ENCODE measurements around the gene FYN. TPM values are rescaled to one million over a fixed set of nuclear protein-coding genes. Genes with fewer than 3 reads are reported as not detected.

The FYN gene
- total and polyA plus RNA-seq, 2 of the 8 experiments (the other 6 are each of a cell fraction or from before 2014, with no cell fraction given), result 46.8 to 97.2 TPM

DNA sequence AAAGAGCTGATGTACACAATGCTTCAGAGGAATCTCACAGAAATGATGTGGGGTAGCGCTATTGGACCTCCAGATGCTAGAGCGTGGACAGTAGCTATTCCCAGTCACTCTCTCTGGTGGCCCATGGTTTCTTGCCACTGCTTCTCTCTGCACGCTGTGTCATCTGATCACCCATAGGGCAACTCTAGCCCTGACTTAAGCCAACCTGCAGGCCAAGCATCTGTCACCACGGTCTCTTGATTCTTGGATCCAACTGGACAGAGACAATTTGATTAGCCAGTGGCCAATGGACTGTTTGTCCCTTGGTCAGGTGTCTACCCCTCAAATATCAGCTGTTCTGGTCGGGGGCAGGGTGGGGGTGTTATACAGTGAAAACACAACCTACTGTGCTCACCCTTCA, 225.2 kb downstream of the FYN start:
- ChIA-PET POLR2A (ENCODE audit: partially characterized antibody) (no interaction called here), CTCF (ENCODE audit: partially characterized antibody) (interaction anchor here (0.8 to 1.9 kb wide), 5 partner anchors 19 to 395 kb away, joined by 3 to 5 read pairs (median 4); no protein-coding TSS in a partner anchor)
- Histone ChIP-seq H4K20me1 (replicated peaks in 1 of 2; ENCODE audit: control insufficient read depth in 1 of 2, insufficient read depth in 2 of 2, low read length in 2 of 2) (no peaks in the 10 kb centered on the region), H2BK120ac (replicated peaks; ENCODE audit: low read depth, low read length) (no peak overlapping the region), H3K4me3 (ENCODE audit: extremely low read depth in 1 of 4, insufficient read depth in 2 of 4, low read depth in 3 of 4, low read length in 4 of 4) (no peak overlapping the region), H2BK12ac (ENCODE audit: low read depth, low read length) (no peak overlapping the region), H2BK20ac (ENCODE audit: low read length) (no peak overlapping the region), H3K4me2 (ENCODE audit: insufficient read depth in 1 of 2, low read depth in 2 of 2, low read length in 2 of 2) (no peak overlapping the region), H3K4me1 (replicated peaks in 1 of 4; ENCODE audit: control insufficient read depth in 3 of 4, insufficient read depth in 4 of 4, low read length in 3 of 4) (peaks cover 0 to 1% (median 0%) of the 10 kb centered on the region in 4 experiments; a peak in 2 of 7 replicates), H3K79me1 (ENCODE audit: low read depth, low read length) (no peaks in the 10 kb centered on the region), H3K27ac (ENCODE audit: low read depth, low read length) (no peak overlapping the region), H2AK5ac (ENCODE audit: low read depth, low read length) (no peak overlapping the region), H2BK15ac (ENCODE audit: low read length) (no peak overlapping the region), H3K36me3 (ENCODE audit: control insufficient read depth in 2 of 4, insufficient read depth in 4 of 4, low read length in 3 of 4) (no peaks in the 10 kb centered on the region), H3K9me3 (ENCODE audit: insufficient read depth in 2 of 2, low read depth in 1 of 2, low read length in 1 of 2) (peaks cover 0 to 8% of the 10 kb centered on the region in 2 experiments; a peak in 2 of 4 replicates), H3K23ac (ENCODE audit: insufficient read length) (no peak overlapping the region), H2BK5ac (ENCODE audit: low read depth, low read length) (no peak overlapping the region), H3K23me2 (ENCODE audit: low read depth, low read length) (no peaks in the 10 kb centered on the region), H3K79me2 (ENCODE audit: control insufficient read depth in 1 of 2, insufficient read depth in 2 of 2, low read length in 2 of 2) (no peaks in the 10 kb centered on the region), H3K27me3 (replicated peaks in 1 of 4; ENCODE audit: control insufficient read depth in 3 of 4, extremely low read depth in 1 of 4, insufficient read depth in 3 of 4, low read length in 3 of 4) (no peaks in the 10 kb centered on the region), H4K5ac (ENCODE audit: insufficient read length, low read depth, low read length) (no peak overlapping the region), H4K8ac (ENCODE audit: extremely low read depth, insufficient read depth, low read length) (no peak overlapping the region), H3K14ac (ENCODE audit: insufficient read length) (no peak overlapping the region), H3K18ac (ENCODE audit: extremely low read depth, low read length) (no peak overlapping the region), H4K91ac (replicated peaks; ENCODE audit: insufficient read length, low read length) (no peak overlapping the region), H3K9ac (replicated peaks in 1 of 4; ENCODE audit: extremely low read depth in 1 of 4, low read depth in 3 of 4, low read length in 3 of 4) (no peak overlapping the region), H3K56ac (replicated peaks; ENCODE audit: insufficient read length, low read depth, low read length) (no peak overlapping the region), H3K4ac (replicated peaks; ENCODE audit: insufficient read length, low read depth, low read length) (no peak overlapping the region), H2AFZ (ENCODE audit: low read length) (no peak overlapping the region)
- WGBS, 2 experiments (ENCODE audit: extremely low coverage in 1 of 2, insufficient coverage in 1 of 2, insufficient read length in 1 of 2, insufficient replicate concordance in 2 of 2, low coverage in 1 of 2, low lambda C conversion rate in 2 of 2, missing lambda C conversion rate in 1 of 2), result 86% methylated on average over 5 of the region's 5 CpGs; no CpG with 5 or more reads in 1 of the 2 experiments
- TF ChIP-seq SUZ12 (IDR thresholded peaks at IDR 0.05; ENCODE audit: low read length) (no peak), POLR2A (IDR thresholded peaks at IDR 0.05; ENCODE audit: control extremely low read depth in 1 of 2, low read depth in 2 of 2, low read length in 2 of 2) (no peak), SIN3A (conservative IDR thresholded peaks at IDR 0.05 in 1 of 2, IDR thresholded peaks at IDR 0.05 in 1 of 2; ENCODE audit: low read depth in 1 of 2, low read length in 2 of 2) (no peak), EZH2 (IDR thresholded peaks at IDR 0.05; ENCODE audit: low read depth, low read length, severe bottlenecking) (no peak), NANOG (IDR thresholded peaks at IDR 0.05; ENCODE audit: insufficient read depth, low read depth, low read length, poor library complexity, severe bottlenecking) (no peak), SAP30 (IDR thresholded peaks at IDR 0.05; ENCODE audit: insufficient read depth, insufficient replicate concordance, low read length) (no peak), CBX8 (IDR thresholded peaks at IDR 0.05; ENCODE audit: borderline replicate concordance, low read depth, low read length) (no peak), SP1 (IDR thresholded peaks at IDR 0.05; ENCODE audit: low read depth, low read length) (no peak), EGR1 (IDR thresholded peaks at IDR 0.05; ENCODE audit: borderline replicate concordance, low read depth, low read length) (no peak), BACH1 (IDR thresholded peaks at IDR 0.05; ENCODE audit: low read length) (no peak), POLR2AphosphoS5 (IDR thresholded peaks at IDR 0.05; ENCODE audit: low read depth, low read length) (no peak), SIX5 (IDR thresholded peaks at IDR 0.05; ENCODE audit: low read depth, low read length) (no peak)
- TF ChIP-seq, protein P1, sequence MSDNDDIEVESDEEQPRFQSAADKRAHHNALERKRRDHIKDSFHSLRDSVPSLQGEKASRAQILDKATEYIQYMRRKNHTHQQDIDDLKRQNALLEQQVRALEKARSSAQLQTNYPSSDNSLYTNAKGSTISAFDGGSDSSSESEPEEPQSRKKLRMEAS (IDR thresholded peaks at IDR 0.05), result no peak
- FAIRE-seq, result no peak
- no peak for DNase-seq (ENCODE audit: low read depth in 1 of 2, low spot score in 2 of 2)
